H1 (cell line): ENCODE data around the gene MAPK14. TPM values are rescaled to one million over a fixed set of nuclear protein-coding genes. Genes with fewer than 3 reads are reported as not detected.

Source experiments
- CTCF ChIA-PET: fragments of 300-600 bp; sonication (Branson Sonifier 250); formaldehyde crosslinking; loops from one replicate; lab custom pipeline; 2021; ENCODE audit not compliant: partially characterized antibody; lab: Charles Lee
- POLR2A ChIA-PET: fragments of 300-600 bp; sonication (Branson Sonifier 250); formaldehyde crosslinking; loops from one replicate; lab custom pipeline; 2021; ENCODE audit warnings: inconsistent platforms; ENCODE audit not compliant: partially characterized antibody; lab: Charles Lee
- DNase-seq, 2 experiments: peaks; one replicate each; pipeline versions ENCODE4 v3.0.0 to v3.0.0-alpha.2; 2010 to 2022; ENCODE audit warnings: low spot score in 2 of 2, low read depth in 1 of 2, mixed read lengths in 1 of 2
- FAIRE-seq: peaks from 2 replicates; lab custom pipeline; 2011; peaks lifted over from hg19 to GRCh38; lab: Jason Lieb, UNC
- H2AFZ ChIP-seq: 2 replicates; pipeline ENCODE4 v1.8.1; 2012; ENCODE audit warnings: low read length, inconsistent platforms
- H2AK5ac ChIP-seq: 2 replicates; pipeline ENCODE4 v1.6.1; 2013; ENCODE audit warnings: low read depth, low read length
- H2BK120ac ChIP-seq: replicated peaks from 2 replicates; pipeline ENCODE3; 2013; ENCODE audit warnings: low read depth, low read length, inconsistent platforms
- H2BK12ac ChIP-seq: 2 replicates; pipeline ENCODE4 v1.6.1; 2013; ENCODE audit warnings: low read depth, low read length
- H2BK15ac ChIP-seq: 2 replicates; pipeline ENCODE4 v1.6.1; 2013; ENCODE audit warnings: low read length
- H2BK20ac ChIP-seq: 2 replicates; pipeline ENCODE4 v1.6.1; 2013; ENCODE audit warnings: low read length
- H2BK5ac ChIP-seq: 2 replicates; pipeline ENCODE4 v1.6.1; 2013; ENCODE audit warnings: low read depth, low read length
- H3K14ac ChIP-seq: 2 replicates; pipeline ENCODE4 v1.6.1; 2013; ENCODE audit warnings: inconsistent platforms; ENCODE audit not compliant: insufficient read length
- H3K18ac ChIP-seq: 2 replicates; pipeline ENCODE4 v1.6.1; 2013; ENCODE audit warnings: low read length; ENCODE audit errors: extremely low read depth
- H3K23ac ChIP-seq: 2 replicates; pipeline ENCODE4 v1.6.1; 2013; ENCODE audit warnings: inconsistent platforms; ENCODE audit not compliant: insufficient read length
- H3K23me2 ChIP-seq: 2 replicates; pipeline ENCODE4 v1.6.1; 2013; ENCODE audit warnings: low read depth, low read length
- H3K27ac ChIP-seq: 2 replicates; pipeline ENCODE4 v1.6.1; 2011; ENCODE audit warnings: low read depth, low read length, inconsistent platforms
- H3K27me3 ChIP-seq, 4 experiments: replicated peaks in 1 of 4; 1 replicate in 1 of 4; 2 replicates in 3 of 4; pipeline versions ENCODE4 v1.6.1 to v1.8.1; 2011 to 2013; ENCODE audit warnings: low read length in 3 of 4, mild to moderate bottlenecking in 3 of 4, inconsistent platforms in 2 of 4, mixed read lengths in 2 of 4, moderate library complexity in 1 of 4; ENCODE audit not compliant: control insufficient read depth in 3 of 4, insufficient read depth in 3 of 4; ENCODE audit errors: extremely low read depth in 1 of 4
- H3K36me3 ChIP-seq, 4 experiments: 2 replicates each; pipeline versions ENCODE4 v1.6.1 to v1.8.1; 2011 to 2013; ENCODE audit warnings: mild to moderate bottlenecking in 4 of 4, low read length in 3 of 4, moderate library complexity in 2 of 4, control low read depth in 1 of 4, inconsistent platforms in 1 of 4; ENCODE audit not compliant: insufficient read depth in 4 of 4, control insufficient read depth in 2 of 4
- H3K4ac ChIP-seq: replicated peaks from 2 replicates; pipeline ENCODE3; 2013; ENCODE audit warnings: low read length, low read depth, mixed read lengths, inconsistent platforms; ENCODE audit not compliant: insufficient read length
- H3K4me1 ChIP-seq, 4 experiments: replicated peaks in 1 of 4; 1 replicate in 1 of 4; 2 replicates in 3 of 4; pipeline versions ENCODE4 v1.6.1 to v1.8.1; 2011 to 2013; ENCODE audit warnings: low read length in 3 of 4, inconsistent platforms in 2 of 4, mixed read lengths in 1 of 4; ENCODE audit not compliant: insufficient read depth in 4 of 4, control insufficient read depth in 3 of 4
- H3K4me2 ChIP-seq, 2 experiments: 2 replicates each; pipeline versions ENCODE4 v1.6.1 to v1.8.1; 2011 to 2013; ENCODE audit warnings: low read depth in 2 of 2, low read length in 2 of 2, control low read depth in 1 of 2, inconsistent platforms in 1 of 2, mild to moderate bottlenecking in 1 of 2; ENCODE audit not compliant: insufficient read depth in 1 of 2
- H3K4me3 ChIP-seq, 4 experiments: fragments of 200-600, 300-600 bp in 1 of 4; sonication (generic), shearing (Covaris generic), sonication (Bioruptor Twin) in 1 of 4; 2 replicates each; pipeline versions ENCODE4 v1.5.1 to v1.8.1; 2011 to 2016; ENCODE audit warnings: low read length in 4 of 4, low read depth in 3 of 4, control low read depth in 2 of 4, inconsistent platforms in 2 of 4, mild to moderate bottlenecking in 2 of 4, mixed read lengths in 1 of 4, moderate library complexity in 1 of 4; ENCODE audit not compliant: insufficient read depth in 2 of 4; ENCODE audit errors: extremely low read depth in 1 of 4
- H3K56ac ChIP-seq: replicated peaks from 2 replicates; pipeline ENCODE3; 2013; ENCODE audit warnings: low read depth, mild to moderate bottlenecking, mixed read lengths, low read length, inconsistent platforms; ENCODE audit not compliant: insufficient read length
- H3K79me1 ChIP-seq: 2 replicates; pipeline ENCODE4 v1.6.1; 2013; ENCODE audit warnings: low read depth, low read length, control low read depth
- H3K79me2 ChIP-seq, 2 experiments: 2 replicates each; pipeline versions ENCODE4 v1.6.1 to v1.8.1; 2012 to 2013; ENCODE audit warnings: low read length in 2 of 2, mild to moderate bottlenecking in 2 of 2, inconsistent platforms in 1 of 2; ENCODE audit not compliant: insufficient read depth in 2 of 2, control insufficient read depth in 1 of 2
- H3K9ac ChIP-seq, 4 experiments: replicated peaks in 1 of 4; 1 replicate in 1 of 4; 2 replicates in 3 of 4; pipeline versions ENCODE4 v1.6.1 to v1.8.1; 2011 to 2013; ENCODE audit warnings: low read depth in 3 of 4, low read length in 3 of 4, control low read depth in 2 of 4, mild to moderate bottlenecking in 2 of 4, moderate library complexity in 2 of 4, inconsistent platforms in 1 of 4; ENCODE audit errors: extremely low read depth in 1 of 4
- H3K9me3 ChIP-seq, 2 experiments: 2 replicates each; pipeline versions ENCODE4 v1.6.1 to v1.8.1; 2012 to 2013; ENCODE audit warnings: mild to moderate bottlenecking in 2 of 2, moderate library complexity in 2 of 2, control low read depth in 1 of 2, inconsistent platforms in 1 of 2, low read depth in 1 of 2, low read length in 1 of 2, mixed read lengths in 1 of 2; ENCODE audit not compliant: insufficient read depth in 2 of 2
- H4K20me1 ChIP-seq, 2 experiments: replicated peaks in 1 of 2; 2 replicates each; pipeline versions ENCODE3 to v1.8.1; 2011 to 2013; ENCODE audit warnings: inconsistent platforms in 2 of 2, low read length in 2 of 2, mild to moderate bottlenecking in 1 of 2; ENCODE audit not compliant: insufficient read depth in 2 of 2, control insufficient read depth in 1 of 2
- H4K5ac ChIP-seq: 2 replicates; pipeline ENCODE4 v1.6.1; 2013; ENCODE audit warnings: low read length, low read depth, mixed read lengths, inconsistent platforms; ENCODE audit not compliant: insufficient read length
- H4K8ac ChIP-seq: 2 replicates; pipeline ENCODE4 v1.8.0; 2013; ENCODE audit warnings: mild to moderate bottlenecking, moderate library complexity, low read length, inconsistent platforms; ENCODE audit not compliant: insufficient read depth; ENCODE audit errors: extremely low read depth
- H4K91ac ChIP-seq: replicated peaks from 2 replicates; pipeline ENCODE3; 2013; ENCODE audit warnings: low read length, mixed read lengths, inconsistent platforms; ENCODE audit not compliant: insufficient read length
- CHD1 ChIP-seq: IDR thresholded peaks from 2 replicates; pipeline ENCODE4 v1.6.1; 2012; ENCODE audit warnings: low read depth, low read length, improper control_type of control experiment
- EGR1 ChIP-seq: IDR thresholded peaks from 2 replicates; pipeline ENCODE4 v1.6.1; 2011; ENCODE audit warnings: low read depth, low read length, borderline replicate concordance
- HDAC2 ChIP-seq, 2 experiments: fragments of 300-600 bp in 1 of 2; sonication (generic) in 1 of 2; IDR thresholded peaks; 2 replicates each; pipeline ENCODE4 v1.6.1; 2011 to 2012; ENCODE audit warnings: low read depth in 2 of 2, low read length in 2 of 2, mild to moderate bottlenecking in 2 of 2, moderate library complexity in 2 of 2, borderline replicate concordance in 1 of 2, inconsistent platforms in 1 of 2
- RAD21 ChIP-seq, 2 experiments: IDR thresholded peaks in 1 of 2; conservative IDR thresholded peaks in 1 of 2; 2 replicates each; pipeline ENCODE4 v1.6.1; 2011; ENCODE audit warnings: low read depth in 2 of 2, low read length in 2 of 2, improper control_type of control experiment in 1 of 2, inconsistent platforms in 1 of 2, mild to moderate bottlenecking in 1 of 2, moderate library complexity in 1 of 2
- SIX5 ChIP-seq: IDR thresholded peaks from 2 replicates; pipeline ENCODE4 v1.6.1; 2011; ENCODE audit warnings: mild to moderate bottlenecking, low read depth, low read length
- SP1 ChIP-seq: IDR thresholded peaks from 2 replicates; pipeline ENCODE4 v1.6.1; 2011; ENCODE audit warnings: low read depth, low read length
- SP4 ChIP-seq: IDR thresholded peaks from 2 replicates; pipeline ENCODE4 v1.6.1; 2012; ENCODE audit warnings: low read length, inconsistent platforms
- ZNF274 ChIP-seq: IDR thresholded peaks from 2 replicates; pipeline ENCODE4 v1.7.0; 2012; ENCODE audit warnings: low read length, borderline replicate concordance; ENCODE audit errors: extremely low read depth
- WGBS, 2 experiments: shearing (Covaris generic) in 1 of 2; methylation state at CpG; one replicate each; pipeline versions ENCODE4 v1.1.6 to v1.1.7; 2013 to 2015; ENCODE audit warnings: low lambda C conversion rate in 2 of 2, mixed read lengths in 2 of 2, inconsistent platforms in 1 of 2, low coverage in 1 of 2, missing lambda C conversion rate in 1 of 2; ENCODE audit not compliant: insufficient replicate concordance in 2 of 2, insufficient coverage in 1 of 2, insufficient read length in 1 of 2; ENCODE audit errors: extremely low coverage in 1 of 2, missing lambda C conversion rate in 1 of 2; 5-methylcytosine and 5-hydroxymethylcytosine counted together
- polyA plus RNA-seq, 7 experiments: library from polyadenylated mRNA; depleted of rRNA in 3 of 7; stranded (reverse) in 5 of 7; unstranded in 2 of 7; fragments of >200 nt in 5 of 7; fragments of 200-250 nt in 2 of 7; gene quantifications; 1 replicate in 5 of 7; 2 replicates in 1 of 7; 4 replicates in 1 of 7; pipeline versions ENCODE4 v1.2.1 to v1.2.3, GENCODE V29; 2011 to 2013; ENCODE audit warnings: missing spikeins in 2 of 7, mixed read lengths in 2 of 7
- total RNA-seq: library from RNA; stranded (reverse); fragmentation: NEBNext Ultra II Directional; extraction: Animal tissue kit (Norgen Biotek cat#: 25700); gene quantifications from 2 replicates; pipeline ENCODE4 v1.2.1, GENCODE V29; 2021

MAPK14 gene
- total and polyA plus RNA-seq, 2 of the 8 experiments (the other 6 are each of a cell fraction or from before 2014, with no cell fraction given), result 18.1 to 39.3 TPM

DNA sequence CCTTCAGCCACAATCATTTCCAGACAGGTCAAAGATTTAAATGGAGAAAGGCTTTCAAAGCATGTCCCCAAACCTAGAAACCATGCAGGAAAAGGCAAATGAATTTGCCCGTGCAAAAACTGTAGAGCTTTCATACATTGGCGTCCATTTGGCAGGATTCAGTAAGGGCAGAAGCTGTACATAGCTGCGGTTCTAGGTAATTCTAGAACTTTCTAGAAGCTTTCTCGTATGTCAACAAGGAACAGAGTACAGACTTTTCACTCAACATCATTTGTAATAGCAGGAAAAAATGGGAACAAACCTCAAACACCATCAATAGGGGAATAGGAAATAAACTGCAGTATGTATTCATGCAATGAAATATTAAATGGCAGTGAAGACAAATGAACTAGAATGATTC is 91.6 kb downstream of the MAPK14 start:
- H3K4ac ChIP-seq, result no peak overlapping the region
- 90% methylated on average over 4 of the region's 4 CpGs; no CpG with 5 or more reads in 1 of the 2 experiments for WGBS, 2 experiments
- TF ChIP-seq HDAC2 (IDR thresholded peaks at IDR 0.05; ENCODE audit: borderline replicate concordance in 1 of 2, low read depth in 2 of 2, low read length in 2 of 2) (no peak), SP4 (no peak), CHD1 (no peak), RAD21 (IDR thresholded peaks at IDR 0.05 in 1 of 2, conservative IDR thresholded peaks at IDR 0.05 in 1 of 2; ENCODE audit: low read depth in 2 of 2, low read length in 2 of 2) (no peak), EGR1 (no peak), SIX5 (no peak), SP1 (no peak), ZNF274 (no peak)
- TF ChIP-seq, all 59 proteins: peak for 0
- H3K14ac ChIP-seq, result no peak overlapping the region
- H3K18ac ChIP-seq, result no peak overlapping the region
- H2BK15ac ChIP-seq, result no peak overlapping the region
- POLR2A ChIA-PET, result interaction anchor here (0.9 to 1.0 kb wide), 2 partner anchors 8 to 16 kb away, joined by 3 read pairs; no protein-coding TSS in a partner anchor
- H3K23ac ChIP-seq, result no peak overlapping the region
- H4K5ac ChIP-seq, result no peak overlapping the region
- H3K4me3 ChIP-seq, result no peak overlapping the region
- H3K36me3 ChIP-seq, result no peaks in the 10 kb centered on the region
- no peak overlapping the region for H2AFZ ChIP-seq
- H2BK5ac ChIP-seq, result no peak overlapping the region
- H3K4me1 ChIP-seq, result peaks cover 4 to 10% (median 8%) of the 10 kb centered on the region in 4 experiments; a peak in 6 of 7 replicates
- peaks cover 0 to 2% of the 10 kb centered on the region in 2 experiments for H4K20me1 ChIP-seq
- no peak overlapping the region for H3K56ac ChIP-seq
- CTCF ChIA-PET, result interaction anchor here (1.2 kb wide), 1 partner anchor 25 kb away, joined by 3 read pairs; no protein-coding TSS in a partner anchor
- no peak overlapping the region for H2BK12ac ChIP-seq
- H2BK120ac ChIP-seq, result no peak overlapping the region
- H3K27me3 ChIP-seq, result no peaks in the 10 kb centered on the region
- H3K4me2 ChIP-seq, result no peak overlapping the region
- no peaks in the 10 kb centered on the region for H3K79me2 ChIP-seq
- H4K91ac ChIP-seq, result no peak overlapping the region
- no peak overlapping the region for H3K9ac ChIP-seq
- no peak overlapping the region for H2AK5ac ChIP-seq
- FAIRE-seq (no peak), DNase-seq (no peak)
- no peak overlapping the region for H3K27ac ChIP-seq
- no peaks in the 10 kb centered on the region for H3K9me3 ChIP-seq
- no peak overlapping the region for H2BK20ac ChIP-seq
- H3K23me2 ChIP-seq, result no peaks in the 10 kb centered on the region
- no peaks in the 10 kb centered on the region for H3K79me1 ChIP-seq
- no peak overlapping the region for H4K8ac ChIP-seq
